SK-N-MC (cell line): ENCODE results near the gene GREB1L.

Experiments
- EZH2 ChIP-seq: fragments of 200-600 bp; sonication (generic); IDR thresholded peaks from one replicate; pipeline ENCODE4 v1.6.1; 2017; ENCODE audit warnings: antibody characterized with exemption
- POLR2AphosphoS5 ChIP-seq: IDR thresholded peaks from 2 replicates; pipeline ENCODE4 v1.6.1; 2012; ENCODE audit warnings: mild to moderate bottlenecking, low read depth, low read length, borderline replicate concordance

- TF ChIP-seq EZH2 (no peak), POLR2AphosphoS5 (no peak)
Observed at GRCh38 chr18:21490748-21491147, 248.7 kb downstream of the GREB1L start.
